HEK293T (cell line): ENCODE data around the gene ZNF212.
A peak's percentile ranks its signal among the peaks of the same experiment; 100 is the strongest.

Source experiments
- CTCF ChIA-PET: fragments of 350-600 bp; formaldehyde crosslinking; extraction: SDS; loops from one replicate; lab custom pipeline; 2021; ENCODE audit warnings: antibody characterized with exemption, inconsistent platforms; lab: Yijun Ruan, JAX
- POLR2A ChIA-PET: fragments of 350-600 bp; formaldehyde crosslinking; extraction: SDS; loops from one replicate; lab custom pipeline; 2020; ENCODE audit warnings: antibody characterized with exemption, inconsistent platforms; lab: Yijun Ruan, JAX
- DNase-seq: peaks from one replicate; pipeline ENCODE4 v3.0.0; 2012; ENCODE audit warnings: mixed read lengths; ENCODE audit errors: extremely low spot score
- ARNT ChIP-seq: fragments of 450-650 bp; IDR thresholded peaks from 2 replicates; pipeline ENCODE4 v1.6.1; 2017; ENCODE audit warnings: mild to moderate bottlenecking
- BHLHE40 ChIP-seq: fragments of 450-650 bp; IDR thresholded peaks from 2 replicates; pipeline ENCODE4 v1.6.1; 2016; ENCODE audit warnings: mild to moderate bottlenecking, moderate library complexity, borderline replicate concordance
- CTBP1 ChIP-seq: fragments of 450-650 bp; IDR thresholded peaks from 2 replicates; pipeline ENCODE4 v1.6.1; 2016; ENCODE audit warnings: borderline replicate concordance
- ELF4 ChIP-seq: fragments of 450-650 bp; IDR thresholded peaks from 2 replicates; pipeline ENCODE4 v1.6.1; 2017; ENCODE audit warnings: antibody characterized with exemption
- FOXA1 ChIP-seq: fragments of 450-650 bp; IDR thresholded peaks from 2 replicates; pipeline ENCODE4 v1.6.1; 2016; ENCODE audit warnings: mild to moderate bottlenecking
- FOXK2 ChIP-seq: fragments of 450-650 bp; IDR thresholded peaks from 2 replicates; pipeline ENCODE4 v1.6.1; 2016; ENCODE audit warnings: mild to moderate bottlenecking
- FOXM1 ChIP-seq: fragments of 450-650 bp; IDR thresholded peaks from 2 replicates; pipeline ENCODE4 v1.6.1; 2017; ENCODE audit warnings: mild to moderate bottlenecking, borderline replicate concordance
- HDGF ChIP-seq: fragments of 450-650 bp; IDR thresholded peaks from 2 replicates; pipeline ENCODE4 v1.6.1; 2017; ENCODE audit warnings: antibody characterized with exemption, borderline replicate concordance
- L3MBTL2 ChIP-seq: fragments of 450-650 bp; conservative IDR thresholded peaks from 2 replicates; pipeline ENCODE4 v1.6.1; 2016; ENCODE audit warnings: mild to moderate bottlenecking
- LEF1 ChIP-seq: fragments of 450-650 bp; IDR thresholded peaks from 2 replicates; pipeline ENCODE4 v1.6.1; 2017; ENCODE audit warnings: mild to moderate bottlenecking, borderline replicate concordance
- NFRKB ChIP-seq: fragments of 450-650 bp; IDR thresholded peaks from 2 replicates; pipeline ENCODE4 v1.6.1; 2016; ENCODE audit warnings: mild to moderate bottlenecking, moderate library complexity
- SP1 ChIP-seq: fragments of 450-650 bp; IDR thresholded peaks from 2 replicates; pipeline ENCODE4 v1.6.1; 2017
- SUZ12 ChIP-seq: fragments of 450-650 bp; IDR thresholded peaks from 2 replicates; pipeline ENCODE4 v1.6.1; 2016; ENCODE audit warnings: mild to moderate bottlenecking
- TARDBP ChIP-seq: fragments of 450-650 bp; IDR thresholded peaks from 2 replicates; pipeline ENCODE4 v1.6.1; 2016
- ZNF384 ChIP-seq: fragments of 450-650 bp; IDR thresholded peaks from 2 replicates; pipeline ENCODE4 v1.6.1; 2016
- TF ChIP-seq, protein P1 (sequence below): fragments of 450-650 bp; IDR thresholded peaks from 2 replicates; pipeline ENCODE4 v1.6.1; 2016

ZNF212 gene

GRCh38 chr7:149282331-149282655, 42.8 kb downstream of the ZNF212 start:
- no peak for DNase-seq
- ChIA-PET POLR2A (no interaction called here), CTCF (no interaction called here)
- TF ChIP-seq ARNT (no peak), FOXA1 (no peak), SUZ12 (no peak), SP1 (no peak), ZNF384 (no peak), FOXK2 (no peak), ELF4 (no peak), L3MBTL2 (no peak), FOXM1 (no peak), TARDBP (no peak), CTBP1 (no peak), BHLHE40 (no peak), LEF1 (no peak), NFRKB (no peak), HDGF (no peak)
- TF ChIP-seq, protein P1, sequence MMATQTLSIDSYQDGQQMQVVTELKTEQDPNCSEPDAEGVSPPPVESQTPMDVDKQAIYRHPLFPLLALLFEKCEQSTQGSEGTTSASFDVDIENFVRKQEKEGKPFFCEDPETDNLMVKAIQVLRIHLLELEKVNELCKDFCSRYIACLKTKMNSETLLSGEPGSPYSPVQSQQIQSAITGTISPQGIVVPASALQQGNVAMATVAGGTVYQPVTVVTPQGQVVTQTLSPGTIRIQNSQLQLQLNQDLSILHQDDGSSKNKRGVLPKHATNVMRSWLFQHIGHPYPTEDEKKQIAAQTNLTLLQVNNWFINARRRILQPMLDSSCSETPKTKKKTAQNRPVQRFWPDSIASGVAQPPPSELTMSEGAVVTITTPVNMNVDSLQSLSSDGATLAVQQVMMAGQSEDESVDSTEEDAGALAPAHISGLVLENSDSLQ: no peak

DNA sequence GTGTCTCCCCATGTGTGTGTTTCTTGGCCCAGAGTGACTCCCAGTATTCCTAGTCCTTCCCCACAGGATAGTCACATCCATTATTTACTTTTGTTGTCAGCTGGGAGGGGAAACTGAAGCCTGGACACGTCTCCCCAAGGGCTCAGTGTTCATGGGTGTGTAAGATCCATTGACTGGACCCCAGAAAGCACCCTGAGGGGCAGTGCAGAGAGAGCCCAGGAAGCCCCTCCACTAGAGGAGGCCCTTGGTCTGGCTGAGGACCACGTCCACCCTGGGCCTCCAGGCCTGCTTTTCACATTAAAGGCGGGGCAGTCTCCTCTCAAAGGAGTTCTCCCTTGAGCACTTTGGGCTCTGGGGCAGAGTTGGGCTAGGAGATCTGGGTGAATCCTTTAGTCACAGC, 43.9 kb downstream of the ZNF212 start:
- TF ChIP-seq ARNT (no peak), BHLHE40 (no peak), L3MBTL2 (no peak), NFRKB (no peak), SUZ12 (no peak), ZNF384 (no peak), FOXK2 (no peak), TARDBP (no peak), SP1 (no peak), FOXA1 (no peak), HDGF (no peak), CTBP1 (no peak), ELF4 (no peak), LEF1 (no peak), FOXM1 (no peak)
- TF ChIP-seq, protein P1: no peak
- ChIA-PET CTCF (interaction anchor here (0.5 to 2.3 kb wide), 2 partner anchors 21 to 1073 kb away, joined by 3 to 14 read pairs; partner anchors contain the start of gene ZNF783), POLR2A (no interaction called here)
- no peak for DNase-seq

DNA sequence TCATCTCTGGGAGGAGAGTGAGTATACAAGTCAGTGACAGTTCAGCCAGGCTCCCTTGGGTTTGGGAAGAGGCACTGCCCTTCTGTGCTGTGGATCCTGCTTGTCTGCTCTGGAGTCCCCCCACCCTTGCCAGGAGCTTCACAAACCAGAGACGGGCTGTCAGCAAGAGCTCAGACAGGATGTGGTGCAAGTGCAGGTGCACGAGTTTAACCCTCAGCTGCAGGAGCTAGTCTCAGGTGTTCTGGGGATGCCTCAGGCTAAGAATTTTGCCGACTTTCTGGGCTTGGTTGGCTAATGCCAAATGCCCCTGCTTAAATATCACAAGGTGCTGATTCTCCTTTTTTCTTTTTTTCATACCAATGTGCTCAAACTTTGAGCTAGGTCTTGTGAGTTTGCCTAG, 44.9 kb downstream of the ZNF212 start:
- TF ChIP-seq, protein P1: no peak
- TF ChIP-seq FOXK2: no peak
- TF ChIP-seq ELF4: no peak
- no peak for TF ChIP-seq ARNT
- TF ChIP-seq ZNF384: no peak
- no peak for TF ChIP-seq TARDBP
- no peak for TF ChIP-seq FOXM1
- no peak for DNase-seq
- POLR2A ChIA-PET: interaction anchor here (0.7 to 2.4 kb wide), 12 partner anchors 9 to 175 kb away, joined by 3 to 24 read pairs (median 4); partner anchors contain the start of genes ZNF282 and ZNF783
- CTCF ChIA-PET: interaction anchor here (0.6 to 2.3 kb wide), 3 partner anchors 22 to 512 kb away, joined by 3 to 14 read pairs (median 8); partner anchors contain the start of gene ZNF783

GRCh38 chr7:149284850-149285585, 45.6 kb downstream of the ZNF212 start:
- POLR2A ChIA-PET: interaction anchor here (0.6 to 2.4 kb wide), 14 partner anchors 9 to 175 kb away, joined by 3 to 24 read pairs (median 4); partner anchors contain the start of genes ZNF282 and ZNF783
- no peak for TF ChIP-seq LEF1
- TF ChIP-seq L3MBTL2: peak; percentile 96
- 0 out of 2 replicates have a peak, but pooled peaks have one; percentile 29 for TF ChIP-seq HDGF
- CTCF ChIA-PET: interaction anchor here (0.6 to 2.3 kb wide), 3 partner anchors 23 to 33 kb away, joined by 3 to 14 read pairs (median 8); partner anchors contain the start of gene ZNF783
- peak; percentile 100 for DNase-seq

GRCh38 chr7:149285603-149286002, 46.2 kb downstream of the ZNF212 start:
- peak; percentile 61 for DNase-seq
- CTCF ChIA-PET: interaction anchor here (0.6 to 2.3 kb wide), 3 partner anchors 23 to 32 kb away, joined by 3 to 14 read pairs (median 8); partner anchors contain the start of gene ZNF783
- no peak for TF ChIP-seq HDGF
- no peak for TF ChIP-seq LEF1
- no peak for TF ChIP-seq SP1
- TF ChIP-seq ZNF384: no peak
- no peak for TF ChIP-seq TARDBP
- TF ChIP-seq NFRKB: no peak
- no peak for TF ChIP-seq BHLHE40
- TF ChIP-seq FOXK2: no peak
- TF ChIP-seq FOXA1: no peak
- no peak for TF ChIP-seq CTBP1
- TF ChIP-seq, protein P1: no peak
- no peak for TF ChIP-seq L3MBTL2
- TF ChIP-seq ARNT: no peak
- TF ChIP-seq ELF4: no peak
- no peak for TF ChIP-seq SUZ12
- no peak for TF ChIP-seq FOXM1
- POLR2A ChIA-PET: interaction anchor here (0.9 to 2.4 kb wide), 11 partner anchors 9 to 174 kb away, joined by 3 to 24 read pairs (median 4); partner anchors contain the start of genes ZNF282 and ZNF783
